ENCODE results near the gene SLC6A15.

DNA sequence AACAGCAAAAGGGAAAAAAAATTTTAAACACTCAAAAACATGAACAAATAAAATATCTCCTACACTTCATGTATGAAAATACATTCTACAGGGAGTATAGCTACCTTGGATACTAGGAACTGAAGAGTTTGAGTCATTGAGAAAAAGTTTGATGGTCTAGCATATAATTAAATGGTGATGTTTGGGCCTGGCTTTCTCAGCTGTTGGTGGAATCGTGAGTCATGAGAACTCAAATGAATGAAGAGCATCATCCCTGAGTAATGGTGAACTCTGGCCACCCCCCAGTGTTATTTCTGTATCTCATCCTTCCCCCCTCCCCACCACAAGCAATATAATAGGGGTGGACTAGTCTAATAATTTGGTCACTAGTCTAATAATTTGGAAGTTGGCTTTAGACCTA, 6.7 kb upstream of the SLC6A15 start:
- TF ChIP-seq, protein P1, sequence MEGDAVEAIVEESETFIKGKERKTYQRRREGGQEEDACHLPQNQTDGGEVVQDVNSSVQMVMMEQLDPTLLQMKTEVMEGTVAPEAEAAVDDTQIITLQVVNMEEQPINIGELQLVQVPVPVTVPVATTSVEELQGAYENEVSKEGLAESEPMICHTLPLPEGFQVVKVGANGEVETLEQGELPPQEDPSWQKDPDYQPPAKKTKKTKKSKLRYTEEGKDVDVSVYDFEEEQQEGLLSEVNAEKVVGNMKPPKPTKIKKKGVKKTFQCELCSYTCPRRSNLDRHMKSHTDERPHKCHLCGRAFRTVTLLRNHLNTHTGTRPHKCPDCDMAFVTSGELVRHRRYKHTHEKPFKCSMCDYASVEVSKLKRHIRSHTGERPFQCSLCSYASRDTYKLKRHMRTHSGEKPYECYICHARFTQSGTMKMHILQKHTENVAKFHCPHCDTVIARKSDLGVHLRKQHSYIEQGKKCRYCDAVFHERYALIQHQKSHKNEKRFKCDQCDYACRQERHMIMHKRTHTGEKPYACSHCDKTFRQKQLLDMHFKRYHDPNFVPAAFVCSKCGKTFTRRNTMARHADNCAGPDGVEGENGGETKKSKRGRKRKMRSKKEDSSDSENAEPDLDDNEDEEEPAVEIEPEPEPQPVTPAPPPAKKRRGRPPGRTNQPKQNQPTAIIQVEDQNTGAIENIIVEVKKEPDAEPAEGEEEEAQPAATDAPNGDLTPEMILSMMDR (IDR thresholded peaks at IDR 0.05; ENCODE audit: insufficient read depth, low read length, poor library complexity, severe bottlenecking): no peak
- no peak for TF ChIP-seq EZH2phosphoT487 (conservative IDR thresholded peaks at IDR 0.05; ENCODE audit: low read length)

Measured in SU-DHL-6 (cell line).